Measurements from ENCODE around the gene TMC1.

DNA sequence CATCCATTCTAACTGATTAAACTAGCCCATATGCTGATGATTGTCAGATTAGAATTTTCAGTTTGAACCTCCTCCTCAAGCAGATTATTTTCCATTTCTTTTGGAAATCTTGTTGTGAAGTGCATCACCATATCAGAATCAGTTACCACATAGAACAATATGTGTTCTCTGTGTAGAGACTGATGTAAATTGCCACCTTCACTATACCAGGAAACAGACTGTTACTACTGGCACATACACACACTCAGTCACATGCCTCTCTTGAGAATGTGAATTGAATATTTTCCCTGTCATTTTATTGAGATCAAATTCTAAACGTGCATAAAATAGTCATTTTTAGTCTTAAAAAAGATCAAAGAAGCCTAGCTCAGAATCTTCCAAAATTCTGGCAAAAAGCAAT lies 270.0 kb downstream of the TMC1 start:
- no peak for TF ChIP-seq POLR2A (IDR thresholded peaks at IDR 0.05)
- no peak for TF ChIP-seq CTCF (IDR thresholded peaks at IDR 0.05)
- TF ChIP-seq POLR2AphosphoS5 (IDR thresholded peaks at IDR 0.05), result no peak
- no peak for TF ChIP-seq EP300 (IDR thresholded peaks at IDR 0.05)

Measured in stomach (tissue), 4 donors.